Calu3 (cell line): Measurements from ENCODE around the gene RAD17. TPM values are rescaled to one million over a fixed set of nuclear protein-coding genes. Genes with fewer than 3 reads are reported as not detected.

Experiments
- BruUV-seq: library from RNA; stranded (reverse); fragments of 400-500 nt; replicated peaks from 2 replicates; lab custom pipeline; 2021; lab: Mats Ljungman, UMichigan
- CTCF ChIA-PET: fragments of 300-600 bp; sonication (Branson Sonifier 250); formaldehyde crosslinking; loops from one replicate; lab custom pipeline; 2022; ENCODE audit warnings: antibody characterized with exemption; lab: Charles Lee
- DNase-seq: peaks from one replicate; pipeline ENCODE4 v3.0.0; 2022
- H3K27ac Mint-ChIP-seq: one replicate; pipeline ENCODE4 v1.8.0; 2022; ENCODE audit warnings: mixed read lengths; ENCODE audit not compliant: unreplicated experiment
- H3K27me3 Mint-ChIP-seq: one replicate; pipeline ENCODE4 v1.8.0; 2022; ENCODE audit warnings: mixed read lengths; ENCODE audit not compliant: unreplicated experiment
- H3K36me3 Mint-ChIP-seq: one replicate; pipeline ENCODE4 v1.8.0; 2022; ENCODE audit warnings: mild to moderate bottlenecking, moderate library complexity, mixed read lengths; ENCODE audit not compliant: insufficient read depth, unreplicated experiment
- H3K4me1 Mint-ChIP-seq: one replicate; pipeline ENCODE4 v1.8.0; 2022; ENCODE audit warnings: mild to moderate bottlenecking, low read depth, mixed read lengths; ENCODE audit not compliant: unreplicated experiment
- H3K4me3 Mint-ChIP-seq: one replicate; pipeline ENCODE4 v1.8.0; 2022; ENCODE audit warnings: mild to moderate bottlenecking, low read depth, moderate library complexity, mixed read lengths; ENCODE audit not compliant: unreplicated experiment
- H3K9me3 Mint-ChIP-seq: one replicate; pipeline ENCODE4 v1.8.0; 2022; ENCODE audit warnings: low read depth, mixed read lengths; ENCODE audit not compliant: unreplicated experiment
- CTCF ChIP-seq: fragments of 200-600 bp; IDR thresholded peaks from one replicate; pipeline ENCODE4 v1.8.0; 2022; ENCODE audit warnings: antibody characterized with exemption; ENCODE audit not compliant: unreplicated experiment
- intact Hi-C: fragments of 100-400 bp; cut with micrococcal nuclease; formaldehyde crosslinking; loops from one replicate; pipeline ENCODE4 v1.10.0; 2022; ENCODE audit not compliant: unreplicated experiment
- total RNA-seq: library from RNA; stranded (reverse); gene quantifications from 2 replicates; pipeline ENCODE4 v1.2.3, GENCODE V29; 2022

The RAD17 gene
- total RNA-seq, 1 experiment from 2014 or later, result 16.9 TPM

DNA sequence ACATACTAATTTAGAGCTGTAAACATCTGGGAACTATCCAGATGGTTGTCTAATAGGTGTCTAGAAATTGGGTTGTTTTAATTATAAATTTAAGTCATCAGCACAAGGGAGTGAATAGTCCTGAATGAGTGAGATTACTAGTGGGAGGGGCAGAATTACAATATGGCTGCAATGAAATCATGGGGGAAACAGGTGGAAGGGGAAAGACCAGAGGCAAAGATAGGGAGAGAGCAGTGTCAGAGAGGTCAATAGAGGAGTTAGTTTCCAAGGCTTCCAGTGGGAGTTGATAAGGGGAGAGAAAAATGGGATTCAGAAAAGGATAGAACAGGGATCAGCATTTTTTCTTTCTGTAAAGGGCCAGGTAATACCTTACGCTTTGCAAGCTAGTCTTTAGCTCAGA is 9.2 kb upstream of the RAD17 start:
- Mint-ChIP-seq H3K27me3 (no peaks in the 10 kb centered on the region), H3K4me1 (no peaks in the 10 kb centered on the region), H3K36me3 (peaks cover 40% of the 10 kb centered on the region), H3K27ac (no peak overlapping the region), H3K4me3 (no peak overlapping the region), H3K9me3 (no peaks in the 10 kb centered on the region)
- intact Hi-C loops, result no loop called here
- no TSS peak for BruUV-seq
- no peak for DNase-seq
- TF ChIP-seq CTCF, result no peak
- CTCF ChIA-PET, result interaction anchor here (0.6 kb wide), 1 partner anchor 65 kb away, joined by 4 read pairs; no protein-coding TSS in a partner anchor

GRCh38 chr5:69364414-69364813 is 5.2 kb upstream of the RAD17 start:
- no peak overlapping the region for H3K27ac Mint-ChIP-seq
- no peak for DNase-seq

GRCh38 chr5:69364850-69365249 is 4.8 kb upstream of the RAD17 start:
- H3K36me3 Mint-ChIP-seq, result peaks cover 81% of the 10 kb centered on the region
- no peak for TF ChIP-seq CTCF
- CTCF ChIA-PET, result no interaction called here
- H3K4me3 Mint-ChIP-seq, result no peak overlapping the region
- intact Hi-C loops, result no loop called here
- no peaks in the 10 kb centered on the region for H3K27me3 Mint-ChIP-seq
- H3K4me1 Mint-ChIP-seq, result peaks cover 16% of the 10 kb centered on the region
- no peak for DNase-seq
- no peaks in the 10 kb centered on the region for H3K9me3 Mint-ChIP-seq
- no TSS peak for BruUV-seq
- no peak overlapping the region for H3K27ac Mint-ChIP-seq

More at GRCh38 chr5:69364414-69364813, 5.2 kb upstream of the RAD17 start:
- BruUV-seq, result no TSS peak
- peaks cover 76% of the 10 kb centered on the region for H3K36me3 Mint-ChIP-seq
- H3K4me3 Mint-ChIP-seq, result no peak overlapping the region
- no peak for TF ChIP-seq CTCF
- H3K4me1 Mint-ChIP-seq, result peaks cover 16% of the 10 kb centered on the region
- no peaks in the 10 kb centered on the region for H3K27me3 Mint-ChIP-seq
- intact Hi-C loops, result no loop called here
- CTCF ChIA-PET, result no interaction called here
- H3K9me3 Mint-ChIP-seq, result no peaks in the 10 kb centered on the region

DNA sequence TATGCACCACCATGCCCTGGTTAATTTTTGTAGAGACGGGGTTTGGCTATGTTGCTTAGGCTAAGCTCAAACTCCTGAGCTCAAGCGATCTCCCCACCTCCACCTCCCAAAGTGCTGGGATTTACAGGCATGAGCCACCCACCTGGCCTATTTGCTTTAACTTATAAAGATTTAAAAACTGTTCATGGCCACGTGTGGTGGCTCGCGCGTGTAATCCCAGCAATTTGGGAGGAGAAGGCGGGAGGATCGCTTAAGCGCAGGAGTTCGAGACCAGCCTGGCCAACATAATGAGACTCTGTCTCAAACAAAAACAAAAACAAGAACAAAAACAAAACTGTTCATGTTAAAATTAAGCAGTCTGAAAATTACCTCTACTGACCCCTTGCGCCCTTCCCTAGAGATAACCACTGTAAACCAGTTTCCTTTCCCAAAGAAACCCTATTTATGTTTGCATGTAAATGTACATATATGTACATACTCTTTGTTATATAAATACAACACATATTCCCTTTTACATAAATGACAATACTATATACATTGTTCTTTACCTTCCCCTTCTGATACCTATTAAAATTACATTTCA is 1.8 kb upstream of the RAD17 start:
- intact Hi-C loops, result no loop called here
- CTCF ChIA-PET, result interaction anchor here (0.5 kb wide), 1 partner anchor 140 kb away, joined by 3 read pairs; no protein-coding TSS in a partner anchor
- Mint-ChIP-seq H3K4me1 (peaks cover 16% of the 10 kb centered on the region), H3K27ac (peak overlapping the region; percentile 96), H3K36me3 (peaks cover 76% of the 10 kb centered on the region), H3K9me3 (no peaks in the 10 kb centered on the region), H3K27me3 (no peaks in the 10 kb centered on the region), H3K4me3 (peak overlapping the region; percentile 84)
- no TSS peak for BruUV-seq
- no peak for DNase-seq
- TF ChIP-seq CTCF, result no peak
